A549 (cell line): ENCODE results near the gene ITGA11. TPM values are rescaled to one million over a fixed set of nuclear protein-coding genes. Genes with fewer than 3 reads are reported as not detected.

Experiments
- ATAC-seq, 2 experiments: fragments of 200-7000 bp in 1 of 2; fragments of >200 bp in 1 of 2; cut with Nextera tagmentation in 1 of 2; cut with Tn5 transposase in 1 of 2; 3 replicates each; pipeline versions ENCODE4 v1.8.0 to v1.9.1; 2018 to 2020; ENCODE audit warnings: mild to moderate bottlenecking in 1 of 2, moderate library complexity in 1 of 2
- CTCF ChIA-PET: fragments of 300-600 bp; sonication (Branson Sonifier 250); formaldehyde crosslinking; extraction: SDS; loops from one replicate; lab custom pipeline; 2021; ENCODE audit warnings: antibody characterized with exemption, inconsistent platforms; lab: Yijun Ruan, JAX
- POLR2A ChIA-PET: fragments of 350-600 bp; formaldehyde crosslinking; extraction: SDS; loops from one replicate; lab custom pipeline; 2021; ENCODE audit warnings: antibody characterized with exemption, inconsistent platforms; lab: Yijun Ruan, JAX
- DNase-seq, 2 experiments: peaks; one replicate each; pipeline versions ENCODE4 v3.0.0 to v3.0.0-alpha.2; 2011 to 2016; ENCODE audit warnings: low read depth in 1 of 2, low spot score in 1 of 2
- FAIRE-seq: peaks from 2 replicates; lab custom pipeline; 2011; peaks lifted over from hg19 to GRCh38; lab: Jason Lieb, UNC
- H3K27ac ChIP-seq, 2 experiments: fragments of >200 bp; sonication (Bioruptor Twin); formaldehyde crosslinking; 3 replicates each; pipeline ENCODE4 v1.5.1; 2016 to 2017
- H3K4me1 ChIP-seq: fragments of >200 bp; sonication (Bioruptor Twin); formaldehyde crosslinking; 3 replicates; pipeline ENCODE4 v1.6.1; 2016
- H3K4me2 ChIP-seq: fragments of >200 bp; sonication (Bioruptor Twin); formaldehyde crosslinking; 3 replicates; pipeline ENCODE4 v1.6.1; 2016
- H3K4me3 ChIP-seq: fragments of >200 bp; sonication (Bioruptor Twin); formaldehyde crosslinking; 3 replicates; pipeline ENCODE4 v1.5.1; 2016
- H3K9me3 ChIP-seq: fragments of >200 bp; sonication (Bioruptor Twin); formaldehyde crosslinking; 3 replicates; pipeline ENCODE4 v1.6.1; 2016
- CBX8 ChIP-seq: fragments of 200-600 bp; sonication (generic); IDR thresholded peaks from 2 replicates; pipeline ENCODE4 v1.6.1; 2016
- CEBPB ChIP-seq, 2 experiments: fragments of >200 bp in 1 of 2; sonication (Bioruptor Twin) in 1 of 2; formaldehyde crosslinking in 1 of 2; IDR thresholded peaks; 2 replicates each; pipeline ENCODE4 v1.6.1; 2012 to 2016
- CHD4 ChIP-seq: fragments of 200-600 bp; sonication (generic); IDR thresholded peaks from 2 replicates; pipeline ENCODE4 v1.6.1; 2016; ENCODE audit warnings: antibody characterized with exemption, mild to moderate bottlenecking, borderline replicate concordance
- EHF ChIP-seq: fragments of 250-450 bp; sonication (Bioruptor Pico); IDR thresholded peaks from 2 replicates; pipeline ENCODE4 v1.5.0; 2020; ENCODE audit warnings: mild to moderate bottlenecking
- EHMT2 ChIP-seq: fragments of 200-600 bp; sonication (generic); IDR thresholded peaks from 2 replicates; pipeline ENCODE4 v1.6.1; 2016; ENCODE audit warnings: antibody characterized with exemption, low read depth, mild to moderate bottlenecking, moderate library complexity
- EP300 ChIP-seq, 2 experiments: fragments of >200 bp; sonication (Bioruptor Twin); formaldehyde crosslinking; IDR thresholded peaks; 2 replicates in 1 of 2; 3 replicates in 1 of 2; pipeline ENCODE4 v1.6.1; 2016 to 2017
- ESRRA ChIP-seq: fragments of 150-350 bp; IDR thresholded peaks from 2 replicates; pipeline ENCODE4 v1.6.1; 2014; ENCODE audit warnings: mild to moderate bottlenecking, low read length, borderline replicate concordance
- FOSB ChIP-seq: fragments of 250-450 bp; sonication (Bioruptor Pico); IDR thresholded peaks from 2 replicates; pipeline ENCODE4 v1.5.0; 2020; ENCODE audit warnings: mild to moderate bottlenecking, moderate library complexity
- FOSL2 ChIP-seq, 2 experiments: fragments of 450-650 bp in 1 of 2; fragments of >200 bp in 1 of 2; sonication (Bioruptor Twin) in 1 of 2; formaldehyde crosslinking; IDR thresholded peaks; 2 replicates each; pipeline versions ENCODE4 v1.5.0 to v1.6.1; 2016 to 2020; ENCODE audit warnings: mild to moderate bottlenecking in 1 of 2, moderate library complexity in 1 of 2
- FOXS1 ChIP-seq: fragments of 250-450 bp; sonication (Bioruptor Pico); IDR thresholded peaks from 2 replicates; pipeline ENCODE4 v1.5.0; 2020; ENCODE audit warnings: mild to moderate bottlenecking, moderate library complexity
- GATA3 ChIP-seq: IDR thresholded peaks from 2 replicates; pipeline ENCODE4 v1.6.1; 2012; ENCODE audit warnings: borderline replicate concordance
- HDAC2 ChIP-seq: fragments of 200-600 bp; sonication (generic); IDR thresholded peaks from 2 replicates; pipeline ENCODE4 v1.6.1; 2016
- HOXB13 ChIP-seq: fragments of 250-450 bp; sonication (Bioruptor Pico); IDR thresholded peaks from 2 replicates; pipeline ENCODE4 v1.5.0; 2020; ENCODE audit warnings: low read depth, mild to moderate bottlenecking, moderate library complexity
- HOXB5 ChIP-seq: fragments of 250-450 bp; sonication (Bioruptor Pico); IDR thresholded peaks from 2 replicates; pipeline ENCODE4 v1.5.0; 2020; ENCODE audit warnings: mild to moderate bottlenecking, moderate library complexity
- JUNB ChIP-seq: fragments of >200 bp; sonication (Bioruptor Twin); formaldehyde crosslinking; IDR thresholded peaks from 2 replicates; pipeline ENCODE4 v1.6.1; 2016
- KDM1A ChIP-seq: fragments of 200-600 bp; sonication (generic); IDR thresholded peaks from 2 replicates; pipeline ENCODE4 v1.6.1; 2016; ENCODE audit warnings: low read depth, mild to moderate bottlenecking
- KDM5A ChIP-seq: fragments of 200-600 bp; sonication (generic); IDR thresholded peaks from 2 replicates; pipeline ENCODE4 v1.6.1; 2016; ENCODE audit warnings: antibody characterized with exemption, mild to moderate bottlenecking
- MYC ChIP-seq: IDR thresholded peaks from 2 replicates; pipeline ENCODE4 v1.6.1; 2012; ENCODE audit warnings: mild to moderate bottlenecking, inconsistent platforms, low read length, improper control_type of control experiment, borderline replicate concordance
- POLR2AphosphoS2 ChIP-seq: conservative IDR thresholded peaks from 2 replicates; pipeline ENCODE4 v1.6.1; 2012; ENCODE audit warnings: low read length, improper control_type of control experiment, inconsistent platforms
- RARB ChIP-seq: fragments of 250-450 bp; sonication (Bioruptor Pico); IDR thresholded peaks from 2 replicates; pipeline ENCODE4 v1.8.0; 2021; ENCODE audit warnings: mild to moderate bottlenecking, moderate library complexity
- RCOR1 ChIP-seq: fragments of 150-350 bp; IDR thresholded peaks from 2 replicates; pipeline ENCODE4 v1.6.1; 2014; ENCODE audit warnings: antibody characterized with exemption, low read length, low read depth
- RNF2 ChIP-seq: fragments of 200-600 bp; sonication (generic); IDR thresholded peaks from 2 replicates; pipeline ENCODE4 v1.6.1; 2016; ENCODE audit warnings: low read depth, mild to moderate bottlenecking, antibody characterized with exemption, moderate library complexity, borderline replicate concordance
- SMC3 ChIP-seq: fragments of >200 bp; sonication (Bioruptor Twin); formaldehyde crosslinking; IDR thresholded peaks from 3 replicates; pipeline ENCODE4 v1.6.1; 2018; ENCODE audit warnings: inconsistent platforms
- TFCP2L1 ChIP-seq: fragments of 250-450 bp; sonication (Bioruptor Pico); IDR thresholded peaks from 2 replicates; pipeline ENCODE4 v1.5.0; 2021; ENCODE audit warnings: mild to moderate bottlenecking
- ZFP36 ChIP-seq: fragments of 450-650 bp; IDR thresholded peaks from 2 replicates; pipeline ENCODE4 v1.6.1; 2014; ENCODE audit warnings: borderline replicate concordance; ENCODE audit not compliant: partially characterized antibody
- WGBS: methylation state at CpG from one replicate; pipeline ENCODE4 v1.1.6; 2017; ENCODE audit errors: missing lambda C conversion rate; 5-methylcytosine and 5-hydroxymethylcytosine counted together
- polyA plus RNA-seq, 4 experiments: library from polyadenylated mRNA; depleted of rRNA in 3 of 4; stranded (reverse); fragments of >200 nt; fragmentation: RNase III in 1 of 4; extraction: RNeasy Plus Mini Kit Qiagen cat#74134 plus additional on column Dnase treatment in 1 of 4; gene quantifications; 2 replicates in 3 of 4; 3 replicates in 1 of 4; pipeline ENCODE4 v1.2.3, GENCODE V29; 2011 to 2017
- TF ChIP-seq, protein P1 (sequence below): fragments of 250-450 bp; sonication (Bioruptor Pico); IDR thresholded peaks from 2 replicates; pipeline ENCODE4 v1.5.0; 2020; ENCODE audit warnings: low read depth, mild to moderate bottlenecking, moderate library complexity
- TF ChIP-seq, protein P2 (sequence below): fragments of >200 bp; sonication (Bioruptor Twin); formaldehyde crosslinking; IDR thresholded peaks from 3 replicates; pipeline ENCODE4 v1.6.1; 2016
- TF ChIP-seq, protein P3 (sequence below): IDR thresholded peaks from 2 replicates; pipeline ENCODE4 v1.6.1; 2012
- TF ChIP-seq, protein P4 (sequence below): fragments of >200 bp; sonication (Bioruptor Twin); formaldehyde crosslinking; IDR thresholded peaks from 3 replicates; pipeline ENCODE4 v1.5.1; 2016
- TF ChIP-seq, protein P5 (sequence below): IDR thresholded peaks from 2 replicates; pipeline ENCODE4 v1.6.1; 2012
- TF ChIP-seq, protein P6 (sequence below): fragments of 200-600 bp; sonication (generic); IDR thresholded peaks from 2 replicates; pipeline ENCODE4 v1.6.1; 2016; ENCODE audit warnings: antibody characterized with exemption, mild to moderate bottlenecking, moderate library complexity

ITGA11 gene
- polyA plus RNA-seq, 2 of the 4 experiments (the other 2 are of a cell fraction) = 8.3 to 17.2 TPM

DNA sequence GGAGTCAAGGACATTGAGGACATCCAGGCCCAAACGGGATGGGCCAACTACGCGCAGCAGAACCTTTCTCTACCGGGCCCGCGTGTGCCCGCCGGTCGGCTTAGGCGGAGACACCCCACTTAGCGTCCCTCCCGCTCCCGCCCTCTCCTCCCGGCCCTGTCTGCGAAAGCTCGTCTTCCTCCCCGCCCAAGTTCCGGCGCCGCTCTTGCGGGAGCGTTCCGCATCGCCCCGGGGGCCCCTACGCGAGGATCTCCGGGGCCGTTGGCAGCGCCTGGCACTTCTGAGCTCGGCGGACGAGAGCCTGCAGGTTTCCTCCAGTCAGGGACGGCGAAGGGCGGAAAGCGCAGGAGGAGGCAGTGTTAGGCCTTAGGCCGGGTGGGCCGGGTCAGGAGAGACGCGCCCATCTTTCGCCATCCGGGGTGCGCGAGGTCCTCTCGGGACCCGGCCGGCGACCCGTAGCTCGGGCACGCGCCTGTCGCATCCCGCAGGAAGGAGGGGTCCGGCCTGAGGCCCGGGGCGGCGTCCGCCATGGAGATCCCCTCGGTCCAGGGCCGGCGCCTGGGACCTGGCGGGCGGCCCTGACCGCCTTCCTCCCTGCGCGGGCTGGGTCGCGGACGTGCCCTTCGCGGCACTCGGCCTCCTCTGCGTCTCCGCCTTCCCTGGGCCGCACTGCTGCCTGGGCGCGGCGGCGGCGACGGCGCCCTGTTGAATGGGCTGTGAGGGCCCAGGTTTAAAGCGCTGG lies 154.2 kb downstream of the ITGA11 start, which contains the start of gene FEM1B:
FEM1B (plus strand) TSS at position 143 of the 742 bp plus-strand sequence. CDS start 673 bp downstream, outside the sequence.
- peak; percentile 93 to 98 for DNase-seq
- Histone ChIP-seq H3K4me3 (peak within 1 kb of the TSS; percentile 69), H3K27ac (peak within 1 kb of the TSS; percentile 94 to 97), H3K4me2 (peak within 1 kb of the TSS; percentile 89), H3K9me3 (no peaks in the 10 kb centered on the region), H3K4me1 (peaks cover 68% of the 10 kb centered on the region)
- WGBS = under 1% methylated on average over 33 of the region's 85 CpGs
- FAIRE-seq = no peak
- ChIA-PET CTCF (interaction anchor here (0.6 to 9.1 kb wide), 14 partner anchors 11 to 396 kb away, joined by 3 to 86 read pairs (median 3); no protein-coding TSS in a partner anchor), POLR2A (interaction anchor here (0.9 to 4.0 kb wide), 26 partner anchors 9 to 1021 kb away, joined by 3 to 35 read pairs (median 5); partner anchors contain the start of gene CLN6)
- peak; percentile 83 to 86 for ATAC-seq
- TF ChIP-seq FOXS1 (CRISPR knock-in tag) (peak; percentile 79), EHF (CRISPR knock-in tag) (peak; percentile 61; the same call in 1 of the 2 replicates), RCOR1 (0 out of 2 replicates have a peak, but pooled peaks have one; percentile 65), CEBPB (IDR thresholded peaks at IDR 0.05) (peak in 1 of 2 experiments; percentile 58; a peak in 1 of 4 replicates), ZFP36 (no peak), ESRRA (peak; percentile 99), JUNB (no peak), GATA3 (no peak), RNF2 (no peak), MYC (peak; percentile 70; the same call in 1 of the 2 replicates), CHD4 (no peak), SMC3 (no peak; the same call in 2 of the 3 replicates), EP300 (IDR thresholded peaks at IDR 0.05) (no peak), HDAC2 (no peak), HOXB5 (CRISPR knock-in tag) (no peak), KDM1A (no peak), RARB (CRISPR knock-in tag) (peak; percentile 67; the same call in 1 of the 2 replicates), FOSB (no peak), TFCP2L1 (CRISPR knock-in tag) (no peak; the same call in 1 of the 2 replicates), CBX8 (no peak), EHMT2 (no peak), KDM5A (peak; percentile 43), HOXB13 (CRISPR knock-in tag) (no peak), POLR2AphosphoS2 (no peak), FOSL2 (IDR thresholded peaks at IDR 0.05) (no peak), FOSL2 (CRISPR knock-in tag; IDR thresholded peaks at IDR 0.05) (peak; percentile 11; the same call in 1 of the 2 replicates)
- TF ChIP-seq, protein P1, sequence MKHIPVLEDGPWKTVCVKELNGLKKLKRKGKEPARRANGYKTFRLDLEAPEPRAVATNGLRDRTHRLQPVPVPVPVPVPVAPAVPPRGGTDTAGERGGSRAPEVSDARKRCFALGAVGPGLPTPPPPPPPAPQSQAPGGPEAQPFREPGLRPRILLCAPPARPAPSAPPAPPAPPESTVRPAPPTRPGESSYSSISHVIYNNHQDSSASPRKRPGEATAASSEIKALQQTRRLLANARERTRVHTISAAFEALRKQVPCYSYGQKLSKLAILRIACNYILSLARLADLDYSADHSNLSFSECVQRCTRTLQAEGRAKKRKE (CRISPR knock-in tag) = peak; percentile 70; the same call in 1 of the 2 replicates
- TF ChIP-seq, protein P2, sequence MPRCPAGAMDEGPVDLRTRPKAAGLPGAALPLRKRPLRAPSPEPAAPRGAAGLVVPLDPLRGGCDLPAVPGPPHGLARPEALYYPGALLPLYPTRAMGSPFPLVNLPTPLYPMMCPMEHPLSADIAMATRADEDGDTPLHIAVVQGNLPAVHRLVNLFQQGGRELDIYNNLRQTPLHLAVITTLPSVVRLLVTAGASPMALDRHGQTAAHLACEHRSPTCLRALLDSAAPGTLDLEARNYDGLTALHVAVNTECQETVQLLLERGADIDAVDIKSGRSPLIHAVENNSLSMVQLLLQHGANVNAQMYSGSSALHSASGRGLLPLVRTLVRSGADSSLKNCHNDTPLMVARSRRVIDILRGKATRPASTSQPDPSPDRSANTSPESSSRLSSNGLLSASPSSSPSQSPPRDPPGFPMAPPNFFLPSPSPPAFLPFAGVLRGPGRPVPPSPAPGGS = peak; percentile 96
- TF ChIP-seq, protein P3, sequence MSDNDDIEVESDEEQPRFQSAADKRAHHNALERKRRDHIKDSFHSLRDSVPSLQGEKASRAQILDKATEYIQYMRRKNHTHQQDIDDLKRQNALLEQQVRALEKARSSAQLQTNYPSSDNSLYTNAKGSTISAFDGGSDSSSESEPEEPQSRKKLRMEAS = peak; percentile 90
- TF ChIP-seq, protein P4, sequence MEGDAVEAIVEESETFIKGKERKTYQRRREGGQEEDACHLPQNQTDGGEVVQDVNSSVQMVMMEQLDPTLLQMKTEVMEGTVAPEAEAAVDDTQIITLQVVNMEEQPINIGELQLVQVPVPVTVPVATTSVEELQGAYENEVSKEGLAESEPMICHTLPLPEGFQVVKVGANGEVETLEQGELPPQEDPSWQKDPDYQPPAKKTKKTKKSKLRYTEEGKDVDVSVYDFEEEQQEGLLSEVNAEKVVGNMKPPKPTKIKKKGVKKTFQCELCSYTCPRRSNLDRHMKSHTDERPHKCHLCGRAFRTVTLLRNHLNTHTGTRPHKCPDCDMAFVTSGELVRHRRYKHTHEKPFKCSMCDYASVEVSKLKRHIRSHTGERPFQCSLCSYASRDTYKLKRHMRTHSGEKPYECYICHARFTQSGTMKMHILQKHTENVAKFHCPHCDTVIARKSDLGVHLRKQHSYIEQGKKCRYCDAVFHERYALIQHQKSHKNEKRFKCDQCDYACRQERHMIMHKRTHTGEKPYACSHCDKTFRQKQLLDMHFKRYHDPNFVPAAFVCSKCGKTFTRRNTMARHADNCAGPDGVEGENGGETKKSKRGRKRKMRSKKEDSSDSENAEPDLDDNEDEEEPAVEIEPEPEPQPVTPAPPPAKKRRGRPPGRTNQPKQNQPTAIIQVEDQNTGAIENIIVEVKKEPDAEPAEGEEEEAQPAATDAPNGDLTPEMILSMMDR = peak; percentile 37; the same call in 2 of the 3 replicates
- TF ChIP-seq, protein P5, sequence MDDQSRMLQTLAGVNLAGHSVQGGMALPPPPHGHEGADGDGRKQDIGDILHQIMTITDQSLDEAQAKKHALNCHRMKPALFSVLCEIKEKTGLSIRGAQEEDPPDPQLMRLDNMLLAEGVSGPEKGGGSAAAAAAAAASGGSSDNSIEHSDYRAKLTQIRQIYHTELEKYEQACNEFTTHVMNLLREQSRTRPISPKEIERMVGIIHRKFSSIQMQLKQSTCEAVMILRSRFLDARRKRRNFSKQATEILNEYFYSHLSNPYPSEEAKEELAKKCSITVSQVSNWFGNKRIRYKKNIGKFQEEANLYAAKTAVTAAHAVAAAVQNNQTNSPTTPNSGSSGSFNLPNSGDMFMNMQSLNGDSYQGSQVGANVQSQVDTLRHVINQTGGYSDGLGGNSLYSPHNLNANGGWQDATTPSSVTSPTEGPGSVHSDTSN = no peak
- TF ChIP-seq, protein P6, sequence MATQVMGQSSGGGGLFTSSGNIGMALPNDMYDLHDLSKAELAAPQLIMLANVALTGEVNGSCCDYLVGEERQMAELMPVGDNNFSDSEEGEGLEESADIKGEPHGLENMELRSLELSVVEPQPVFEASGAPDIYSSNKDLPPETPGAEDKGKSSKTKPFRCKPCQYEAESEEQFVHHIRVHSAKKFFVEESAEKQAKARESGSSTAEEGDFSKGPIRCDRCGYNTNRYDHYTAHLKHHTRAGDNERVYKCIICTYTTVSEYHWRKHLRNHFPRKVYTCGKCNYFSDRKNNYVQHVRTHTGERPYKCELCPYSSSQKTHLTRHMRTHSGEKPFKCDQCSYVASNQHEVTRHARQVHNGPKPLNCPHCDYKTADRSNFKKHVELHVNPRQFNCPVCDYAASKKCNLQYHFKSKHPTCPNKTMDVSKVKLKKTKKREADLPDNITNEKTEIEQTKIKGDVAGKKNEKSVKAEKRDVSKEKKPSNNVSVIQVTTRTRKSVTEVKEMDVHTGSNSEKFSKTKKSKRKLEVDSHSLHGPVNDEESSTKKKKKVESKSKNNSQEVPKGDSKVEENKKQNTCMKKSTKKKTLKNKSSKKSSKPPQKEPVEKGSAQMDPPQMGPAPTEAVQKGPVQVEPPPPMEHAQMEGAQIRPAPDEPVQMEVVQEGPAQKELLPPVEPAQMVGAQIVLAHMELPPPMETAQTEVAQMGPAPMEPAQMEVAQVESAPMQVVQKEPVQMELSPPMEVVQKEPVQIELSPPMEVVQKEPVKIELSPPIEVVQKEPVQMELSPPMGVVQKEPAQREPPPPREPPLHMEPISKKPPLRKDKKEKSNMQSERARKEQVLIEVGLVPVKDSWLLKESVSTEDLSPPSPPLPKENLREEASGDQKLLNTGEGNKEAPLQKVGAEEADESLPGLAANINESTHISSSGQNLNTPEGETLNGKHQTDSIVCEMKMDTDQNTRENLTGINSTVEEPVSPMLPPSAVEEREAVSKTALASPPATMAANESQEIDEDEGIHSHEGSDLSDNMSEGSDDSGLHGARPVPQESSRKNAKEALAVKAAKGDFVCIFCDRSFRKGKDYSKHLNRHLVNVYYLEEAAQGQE = peak; percentile 33; the same call in 1 of the 2 replicates
